PC-9 (cell line): ENCODE data around the gene ABCA8. TPM values are rescaled to one million over a fixed set of nuclear protein-coding genes. Genes with fewer than 3 reads are reported as not detected.
A peak's percentile ranks its signal among the peaks of the same experiment; 100 is the strongest.

Source experiments
- BruUV-seq: library from RNA; stranded (reverse); fragments of 400-500 nt; replicated peaks from 2 replicates; lab custom pipeline; 2021; lab: Mats Ljungman, UMichigan
- CTCF ChIA-PET: fragments of 300-600 bp; sonication (Branson Sonifier 250); formaldehyde crosslinking; loops from one replicate; lab custom pipeline; 2022; ENCODE audit warnings: antibody characterized with exemption; lab: Charles Lee
- POLR2A ChIA-PET: fragments of 300-600 bp; sonication (Branson Sonifier 250); formaldehyde crosslinking; loops from one replicate; lab custom pipeline; 2022; ENCODE audit warnings: antibody characterized with exemption; ENCODE audit not compliant: unreplicated experiment; lab: Charles Lee
- DNase-seq, 2 experiments: peaks; one replicate each; pipeline versions ENCODE4 v3.0.0 to v3.0.0-alpha.2; 2015 to 2022; ENCODE audit warnings: mixed read lengths in 1 of 2
- H2AFZ ChIP-seq: fragments of 200-600 bp; sonication (generic); 2 replicates; pipeline ENCODE4 v1.8.1; 2017; ENCODE audit warnings: antibody characterized with exemption
- H3F3A ChIP-seq: fragments of 200-600 bp; sonication (generic); 2 replicates; pipeline ENCODE4 v1.8.1; 2017; ENCODE audit warnings: antibody characterized with exemption, mild to moderate bottlenecking, low read depth; ENCODE audit not compliant: insufficient read depth
- H3K27ac ChIP-seq: fragments of 200-600 bp; sonication (generic); 2 replicates; pipeline ENCODE4 v1.6.1; 2016; ENCODE audit warnings: mixed run types
- H3K27me3 ChIP-seq: fragments of 200-600 bp; sonication (generic); 2 replicates; pipeline ENCODE4 v1.6.1; 2016; ENCODE audit warnings: low read depth, mixed run types; ENCODE audit not compliant: insufficient read depth
- H3K36me3 ChIP-seq: fragments of 200-600 bp; sonication (generic); 2 replicates; pipeline ENCODE4 v1.6.1; 2016; ENCODE audit warnings: low read depth, mixed run types
- H3K4me1 ChIP-seq: fragments of 200-600 bp; sonication (generic); replicated peaks from 2 replicates; pipeline ENCODE4 v1.6.1; 2016; ENCODE audit warnings: mixed run types; ENCODE audit not compliant: insufficient read depth
- H3K4me2 ChIP-seq: fragments of 200-600 bp; sonication (generic); 2 replicates; pipeline ENCODE4 v1.6.1; 2017; ENCODE audit warnings: mixed run types
- H3K4me3 ChIP-seq: fragments of 200-600 bp; sonication (generic); 2 replicates; pipeline ENCODE4 v1.6.1; 2016; ENCODE audit warnings: mixed run types
- H3K79me2 ChIP-seq: fragments of 200-600 bp; sonication (generic); 2 replicates; pipeline ENCODE4 v1.6.1; 2017; ENCODE audit warnings: low read depth, mixed run types
- H3K9me2 ChIP-seq: fragments of 200-600 bp; sonication (generic); 2 replicates; pipeline ENCODE4 v1.8.1; 2017; ENCODE audit warnings: mild to moderate bottlenecking; ENCODE audit not compliant: insufficient read depth
- H3K9me3 ChIP-seq: fragments of 200-600 bp; sonication (generic); 2 replicates; pipeline ENCODE4 v1.8.1; 2016; ENCODE audit warnings: low read depth; ENCODE audit not compliant: insufficient read depth
- H4K20me1 ChIP-seq: fragments of 200-600 bp; sonication (generic); 2 replicates; pipeline ENCODE4 v1.8.1; 2017; ENCODE audit not compliant: insufficient read depth
- EZH2 ChIP-seq: fragments of 200-600 bp; sonication (generic); IDR thresholded peaks from 2 replicates; pipeline ENCODE4 v1.8.0; 2017; ENCODE audit warnings: antibody characterized with exemption, low read depth
- intact Hi-C: fragments of 100-400 bp; cut with micrococcal nuclease; formaldehyde crosslinking; loops from one replicate; pipeline ENCODE4 v1.10.0; 2022; ENCODE audit not compliant: unreplicated experiment
- total RNA-seq: library from RNA; stranded (reverse); gene quantifications from 2 replicates; pipeline ENCODE4 v1.2.3, GENCODE V29; 2021
- TF ChIP-seq, protein P1 (sequence below): fragments of 200-600 bp; sonication (generic); conservative IDR thresholded peaks from 2 replicates; pipeline ENCODE4 v1.6.1; 2017; ENCODE audit warnings: mixed run types, antibody characterized with exemption, mild to moderate bottlenecking, moderate library complexity

ABCA8 gene
- total RNA-seq, 1 experiment from 2014 or later, result not detected

GRCh38 chr17:68910789-68911431, 44.3 kb downstream of the ABCA8 start:
- no peaks in the 10 kb centered on the region for H3K9me3 ChIP-seq
- CTCF ChIA-PET, result no interaction called here
- H3K36me3 ChIP-seq, result no peaks in the 10 kb centered on the region
- no peaks in the 10 kb centered on the region for H3K9me2 ChIP-seq
- H3K4me2 ChIP-seq, result no peak overlapping the region
- no peak for DNase-seq
- TF ChIP-seq, protein P1, sequence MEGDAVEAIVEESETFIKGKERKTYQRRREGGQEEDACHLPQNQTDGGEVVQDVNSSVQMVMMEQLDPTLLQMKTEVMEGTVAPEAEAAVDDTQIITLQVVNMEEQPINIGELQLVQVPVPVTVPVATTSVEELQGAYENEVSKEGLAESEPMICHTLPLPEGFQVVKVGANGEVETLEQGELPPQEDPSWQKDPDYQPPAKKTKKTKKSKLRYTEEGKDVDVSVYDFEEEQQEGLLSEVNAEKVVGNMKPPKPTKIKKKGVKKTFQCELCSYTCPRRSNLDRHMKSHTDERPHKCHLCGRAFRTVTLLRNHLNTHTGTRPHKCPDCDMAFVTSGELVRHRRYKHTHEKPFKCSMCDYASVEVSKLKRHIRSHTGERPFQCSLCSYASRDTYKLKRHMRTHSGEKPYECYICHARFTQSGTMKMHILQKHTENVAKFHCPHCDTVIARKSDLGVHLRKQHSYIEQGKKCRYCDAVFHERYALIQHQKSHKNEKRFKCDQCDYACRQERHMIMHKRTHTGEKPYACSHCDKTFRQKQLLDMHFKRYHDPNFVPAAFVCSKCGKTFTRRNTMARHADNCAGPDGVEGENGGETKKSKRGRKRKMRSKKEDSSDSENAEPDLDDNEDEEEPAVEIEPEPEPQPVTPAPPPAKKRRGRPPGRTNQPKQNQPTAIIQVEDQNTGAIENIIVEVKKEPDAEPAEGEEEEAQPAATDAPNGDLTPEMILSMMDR, result no peak
- TF ChIP-seq EZH2, result no peak
- no peak overlapping the region for H2AFZ ChIP-seq
- H3K27ac ChIP-seq, result no peak overlapping the region
- H3K4me3 ChIP-seq, result no peak overlapping the region
- POLR2A ChIA-PET, result interaction anchor here (0.7 kb wide), 1 partner anchor 1382 kb away, joined by 4 read pairs; no protein-coding TSS in a partner anchor
- H4K20me1 ChIP-seq, result no peaks in the 10 kb centered on the region
- intact Hi-C loops, result no loop called here
- peaks cover 5% of the 10 kb centered on the region; the same call in 1 of the 2 replicates for H3F3A ChIP-seq
- H3K4me1 ChIP-seq, result peaks cover 8% of the 10 kb centered on the region
- BruUV-seq, result no TSS peak
- H3K79me2 ChIP-seq, result no peaks in the 10 kb centered on the region
- H3K27me3 ChIP-seq, result no peaks in the 10 kb centered on the region

GRCh38 chr17:68910251-68910705, 44.9 kb downstream of the ABCA8 start:
- ChIA-PET CTCF (no interaction called here), POLR2A (interaction anchor here (0.7 kb wide), 1 partner anchor 1382 kb away, joined by 4 read pairs; no protein-coding TSS in a partner anchor)
- Histone ChIP-seq H3K9me2 (no peaks in the 10 kb centered on the region), H3K4me2 (no peak overlapping the region), H3K36me3 (no peaks in the 10 kb centered on the region), H3K4me3 (no peak overlapping the region), H3K4me1 (peaks cover 8% of the 10 kb centered on the region), H3K27ac (no peak overlapping the region), H2AFZ (no peak overlapping the region), H4K20me1 (no peaks in the 10 kb centered on the region), H3K27me3 (no peaks in the 10 kb centered on the region), H3K79me2 (no peaks in the 10 kb centered on the region), H3F3A (peaks cover 5% of the 10 kb centered on the region; the same call in 1 of the 2 replicates), H3K9me3 (no peaks in the 10 kb centered on the region)
- TF ChIP-seq, protein P1, result no peak
- no peak for TF ChIP-seq EZH2
- intact Hi-C loops, result no loop called here
- no TSS peak for BruUV-seq
- no peak for DNase-seq

DNA sequence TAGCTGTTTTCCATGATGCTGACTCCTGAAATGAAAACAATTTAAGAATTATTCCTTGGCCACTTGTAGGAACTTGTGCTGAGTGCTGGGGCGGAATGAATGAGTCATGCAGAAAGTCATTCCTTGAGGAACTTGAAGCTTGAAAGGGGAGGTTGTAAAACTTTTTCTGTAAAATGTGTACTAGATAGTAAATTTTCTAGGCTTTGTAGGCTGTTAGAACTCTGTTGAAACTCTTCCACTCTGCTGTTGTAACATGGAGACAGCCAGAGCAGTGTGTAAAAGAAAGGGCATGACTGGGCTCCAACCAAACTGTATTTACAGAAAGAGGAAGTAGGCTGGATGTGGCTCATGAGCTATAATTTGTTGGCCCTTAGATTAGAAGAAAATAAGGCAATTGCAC, 46.1 kb downstream of the ABCA8 start:
- TF ChIP-seq, protein P1, result no peak
- TF ChIP-seq EZH2, result no peak
- peak; percentile 4 to 39 for DNase-seq
- intact Hi-C loops, result no loop called here
- Histone ChIP-seq H4K20me1 (no peaks in the 10 kb centered on the region), H3K27me3 (no peaks in the 10 kb centered on the region), H2AFZ (0 out of 2 replicates have a peak overlapping the region, but pooled peaks have one; percentile 28), H3F3A (peaks cover 5% of the 10 kb centered on the region; the same call in 1 of the 2 replicates), H3K79me2 (no peaks in the 10 kb centered on the region), H3K36me3 (no peaks in the 10 kb centered on the region), H3K4me3 (no peak overlapping the region), H3K9me3 (no peaks in the 10 kb centered on the region), H3K9me2 (no peaks in the 10 kb centered on the region), H3K27ac (peak overlapping the region; percentile 22; the same call in 1 of the 2 replicates), H3K4me1 (peaks cover 8% of the 10 kb centered on the region), H3K4me2 (peak overlapping the region; percentile 32)
- POLR2A ChIA-PET, result interaction anchor here (0.7 kb wide), 1 partner anchor 106 kb away, joined by 15 read pairs; no protein-coding TSS in a partner anchor
- CTCF ChIA-PET, result no interaction called here
- no TSS peak for BruUV-seq
